ENCODE measurements around the gene ZNF195.

GRCh38 chr11:3380706-3381545 is 2.0 kb upstream of the ZNF195 start:
- no peak for TF ChIP-seq CTCF (IDR thresholded peaks at IDR 0.05; ENCODE audit: low read depth, low read length, poor library complexity, severe bottlenecking)
- no peak for TF ChIP-seq EZH2phosphoT487 (IDR thresholded peaks at IDR 0.05; ENCODE audit: borderline replicate concordance, low read length)

Data from DOHH2 (cell line).